Measurements from ENCODE around the gene RGS21. TPM values are rescaled to one million over a fixed set of nuclear protein-coding genes. Genes with fewer than 3 reads are reported as not detected.

Gene RGS21
- polyA plus RNA-seq, 3 donors: not detected

GRCh38 chr1:192367436-192367835 lies 50.6 kb downstream of the RGS21 start:
- 60 to 74% (median 73%) methylated on average over 3 of the region's 3 CpGs for WGBS, 3 donors
- no peak overlapping the region for H3K27ac ChIP-seq (ENCODE audit: low read depth, low read length)

DNA sequence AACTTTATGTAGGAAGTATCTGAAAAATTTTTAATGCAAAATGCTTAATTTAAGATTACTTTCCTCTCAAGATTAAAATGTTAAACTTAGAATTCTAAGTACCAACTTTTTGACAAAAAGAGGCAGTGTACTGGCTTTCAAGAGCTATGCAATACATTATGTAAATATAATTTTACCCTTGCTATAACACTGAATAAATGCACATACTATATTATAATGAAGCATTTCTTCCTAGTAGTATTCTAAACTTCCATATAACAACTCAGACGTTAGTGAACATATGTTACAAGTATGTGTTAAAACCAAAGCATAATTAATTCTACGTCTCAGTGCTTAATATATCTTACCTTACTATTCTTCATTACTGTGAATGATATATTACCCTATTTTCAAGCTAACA lies 58.5 kb downstream of the RGS21 start:
- H3K27ac ChIP-seq (ENCODE audit: low read depth, low read length): no peak overlapping the region
- WGBS, 3 donors: 75 to 83% (median 75%) methylated on average over 2 of the region's 2 CpGs

DNA sequence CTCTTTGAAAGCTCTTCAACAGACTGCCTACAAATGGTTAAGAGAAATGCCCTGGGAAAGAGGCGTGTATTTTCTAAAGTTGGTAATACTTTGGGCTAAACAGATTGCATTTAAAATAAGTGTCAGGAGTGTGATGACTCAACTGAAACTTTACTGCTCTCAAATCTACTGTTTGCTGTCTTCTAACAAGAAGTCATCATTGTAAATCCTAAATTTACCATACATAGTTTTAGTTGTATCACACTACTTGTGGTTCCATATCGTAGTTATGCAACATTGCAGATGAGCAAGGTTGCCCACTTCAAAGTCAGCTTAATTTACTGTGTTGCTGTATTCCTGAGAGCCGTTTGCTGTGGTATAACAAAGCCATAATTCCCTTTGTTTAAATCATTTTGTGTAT lies 59.6 kb downstream of the RGS21 start:
- 80 to 83% (median 80%) methylated on average over 3 of the region's 3 CpGs for WGBS, 3 donors
- H3K27ac ChIP-seq (ENCODE audit: low read depth, low read length): no peak overlapping the region

DNA sequence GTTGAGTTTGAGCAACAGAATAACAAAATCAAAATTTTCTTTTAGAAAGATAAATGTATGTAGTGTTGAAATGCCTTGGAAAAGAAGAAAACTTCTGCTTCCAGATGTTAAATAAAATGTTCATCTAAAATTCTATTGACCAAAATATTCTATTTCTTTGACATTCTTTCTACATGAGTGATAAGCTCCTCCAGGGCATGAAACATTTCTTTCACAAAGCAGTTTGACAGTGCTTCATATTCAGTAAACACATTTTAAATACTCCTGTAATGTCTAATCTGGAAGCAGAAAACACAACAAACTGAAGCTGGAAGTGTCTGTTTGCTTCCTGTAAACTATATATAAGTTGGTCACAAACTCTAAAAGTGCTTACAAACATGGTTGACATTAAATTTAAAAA lies 61.5 kb downstream of the RGS21 start:
- no peak overlapping the region for H3K27ac ChIP-seq (ENCODE audit: low read depth, low read length)

DNA sequence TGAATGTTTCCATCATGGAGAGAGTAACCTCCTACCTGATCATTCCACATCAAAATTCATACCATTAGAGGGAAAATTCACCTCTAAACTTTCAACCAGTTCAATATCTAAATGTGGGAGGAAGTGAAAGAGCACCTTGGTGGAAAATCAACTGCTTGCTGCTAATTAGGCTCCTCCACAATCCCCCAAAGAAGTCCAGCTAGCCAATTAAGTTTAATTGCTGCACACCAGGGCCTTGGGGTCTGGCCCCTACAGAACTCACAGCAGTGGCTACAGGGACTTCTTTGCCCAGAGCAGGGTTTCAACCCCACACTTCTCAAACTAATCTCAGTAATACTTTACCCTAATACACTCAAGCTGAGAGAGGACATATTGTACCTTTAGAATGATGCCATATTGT lies 62.1 kb downstream of the RGS21 start:
- no peak overlapping the region for H3K27ac ChIP-seq (ENCODE audit: low read depth, low read length)

DNA sequence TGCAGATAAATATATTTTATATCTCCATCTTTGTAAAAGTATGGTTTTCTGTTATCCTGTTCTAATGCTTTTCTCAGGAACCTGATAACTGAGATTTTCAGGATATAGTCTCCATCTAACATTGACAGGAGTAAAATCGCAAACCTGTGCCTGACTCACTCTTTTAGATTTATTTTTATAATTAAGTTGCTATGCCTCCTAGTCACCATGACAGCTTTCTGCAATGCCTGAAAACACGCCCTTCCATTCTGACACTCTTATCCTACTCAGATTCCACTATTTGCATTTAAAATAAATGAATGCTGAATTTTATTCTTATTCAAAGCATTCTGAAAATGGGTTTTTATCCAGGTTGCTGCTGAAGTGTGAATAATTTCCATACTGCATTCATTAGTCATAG lies 62.8 kb downstream of the RGS21 start:
- no peak overlapping the region for H3K27ac ChIP-seq (ENCODE audit: low read depth, low read length)
- 87 to 93% (median 90%) methylated on average over 2 of the region's 2 CpGs for WGBS, 3 donors

- H3K27ac ChIP-seq (ENCODE audit: low read depth, low read length): no peak overlapping the region
- 81 to 88% (median 82%) methylated on average over 2 of the region's 2 CpGs for WGBS, 3 donors
These were observed 66.0 kb downstream of the RGS21 start for GRCh38 chr1:192382758-192383157.

- no peak overlapping the region for H3K27ac ChIP-seq (ENCODE audit: low read depth, low read length)
- WGBS, 3 donors: 76 to 88% (median 86%) methylated on average over 1 of the region's 1 CpG
These were observed 69.4 kb downstream of the RGS21 start for GRCh38 chr1:192386051-192386650.

DNA sequence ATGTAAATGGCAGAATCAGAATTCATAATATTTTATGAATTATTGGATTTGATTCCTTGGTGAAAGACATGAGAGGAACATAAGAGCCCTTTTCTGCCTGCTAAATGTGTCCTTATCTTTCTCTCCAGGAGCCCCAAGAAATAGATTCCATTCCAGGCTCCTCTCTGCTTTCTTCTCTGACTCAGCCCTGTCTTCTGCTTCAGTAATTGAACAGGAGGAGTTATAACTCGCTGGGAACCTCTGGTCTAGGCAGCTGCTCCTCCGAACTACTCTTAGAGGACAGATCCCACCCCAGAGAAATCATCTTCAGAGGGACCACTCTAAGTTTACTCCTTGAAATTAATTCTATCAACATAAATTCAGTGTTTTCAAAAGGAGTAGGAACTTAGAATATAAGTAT lies 78.4 kb downstream of the RGS21 start:
- H3K27ac ChIP-seq (ENCODE audit: low read depth, low read length): no peak overlapping the region
- WGBS, 3 donors: 76 to 80% (median 80%) methylated on average over 2 of the region's 2 CpGs

DNA sequence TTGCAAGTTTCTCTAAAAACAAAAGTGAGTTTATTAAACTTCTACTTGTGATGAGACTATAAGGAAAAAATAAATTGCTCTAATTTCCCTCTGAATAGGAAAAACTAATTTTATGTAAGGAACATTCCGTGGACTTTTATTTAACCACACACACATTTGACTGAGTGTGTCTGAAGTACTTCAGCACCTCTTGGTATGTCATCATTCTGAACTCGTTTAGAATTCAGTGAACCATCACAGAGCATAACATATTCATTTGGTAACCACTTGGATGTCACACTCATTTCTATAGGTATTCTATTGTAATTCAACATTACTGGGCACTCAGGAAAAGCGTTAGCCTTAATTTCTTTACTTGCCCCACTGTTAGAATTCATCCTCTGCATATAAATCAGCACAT lies 79.1 kb downstream of the RGS21 start:
- no peak overlapping the region for H3K27ac ChIP-seq (ENCODE audit: low read depth, low read length)
- WGBS, 3 donors: 78 to 88% (median 79%) methylated on average over 3 of the region's 3 CpGs

GRCh38 chr1:192399161-192399560 lies 82.4 kb downstream of the RGS21 start:
- WGBS, 3 donors: 34 to 38% (median 36%) methylated on average over 4 of the region's 4 CpGs
- no peak overlapping the region for H3K27ac ChIP-seq (ENCODE audit: low read depth, low read length)

GRCh38 chr1:192401825-192402224 lies 85.0 kb downstream of the RGS21 start:
- WGBS, 3 donors: 35 to 71% (median 43%) methylated on average over 1 of the region's 1 CpG
- H3K27ac ChIP-seq (ENCODE audit: low read depth, low read length): no peak overlapping the region

DNA sequence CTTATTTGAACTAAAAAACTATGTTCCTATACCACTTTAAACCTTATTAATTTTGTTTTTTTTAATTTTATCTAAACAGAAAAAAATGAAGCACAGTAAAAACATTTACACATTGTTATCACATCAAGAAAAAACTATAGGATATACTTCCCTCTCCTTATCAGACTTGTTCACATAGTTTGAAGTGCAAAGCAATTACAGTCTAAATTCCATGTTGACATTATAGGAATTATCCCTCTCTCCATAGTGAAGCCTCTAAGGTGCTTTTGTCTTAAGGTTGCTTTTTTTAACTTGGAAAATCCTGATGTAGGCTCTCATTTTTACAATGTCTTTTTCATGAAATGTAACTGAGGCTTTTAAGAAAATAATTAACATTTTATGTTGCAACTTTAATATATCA lies 85.8 kb downstream of the RGS21 start:
- H3K27ac ChIP-seq (ENCODE audit: low read depth, low read length): no peak overlapping the region

- no peak overlapping the region for H3K27ac ChIP-seq (ENCODE audit: low read depth, low read length)
- 25 to 53% (median 50%) methylated on average over 3 of the region's 3 CpGs for WGBS, 3 donors
These were observed 90.4 kb downstream of the RGS21 start for GRCh38 chr1:192407206-192407605.

Other genes with a start within 250 kb of the RGS21 start
- 10 to 100 TPM in 1 of 3 donors, 1 to 10 TPM in 1, under 1 TPM in 1; 0.21 to 11.2 (median 2.4) TPM for gene RGS18, start 158.5 kb upstream of the RGS21 start, polyA plus RNA-seq